NB4 (cell line): ENCODE measurements around the gene TUBB2B.

ENCODE experiments used
- DNase-seq: peaks from one replicate; pipeline ENCODE4 v3.0.0; 2010; ENCODE audit warnings: low read depth
- H3K4me3 ChIP-seq: one replicate; pipeline ENCODE4 v1.5.1; 2011; ENCODE audit warnings: mild to moderate bottlenecking, low read depth, low read length, moderate library complexity
- CTCF ChIP-seq: IDR thresholded peaks from one replicate; pipeline ENCODE4 v1.5.1; 2012; ENCODE audit warnings: low read depth, low read length
- MAX ChIP-seq: IDR thresholded peaks from 2 replicates; pipeline ENCODE4 v1.6.1; 2011; ENCODE audit warnings: low read depth, low read length
- MYC ChIP-seq: IDR thresholded peaks from 2 replicates; pipeline ENCODE4 v1.6.1; 2011; ENCODE audit warnings: low read depth, low read length
- POLR2A ChIP-seq: IDR thresholded peaks from 2 replicates; pipeline ENCODE4 v1.6.1; 2011; ENCODE audit warnings: mild to moderate bottlenecking; ENCODE audit not compliant: insufficient read length; ENCODE audit errors: extremely low read depth

Gene TUBB2B

GRCh38 chr6:3220366-3220765 is 7.1 kb downstream of the TUBB2B start:
- no peak overlapping the region for H3K4me3 ChIP-seq
- no peak for TF ChIP-seq POLR2A
- TF ChIP-seq MAX, result no peak
- no peak for DNase-seq

- DNase-seq, result no peak
- no peak overlapping the region for H3K4me3 ChIP-seq
- no peak for TF ChIP-seq CTCF
- no peak for TF ChIP-seq MYC
- no peak for TF ChIP-seq POLR2A
- TF ChIP-seq MAX, result no peak
Measured at GRCh38 chr6:3218266-3218665, 9.2 kb downstream of the TUBB2B start.

- no peak for TF ChIP-seq POLR2A
- TF ChIP-seq CTCF, result no peak
- TF ChIP-seq MAX, result no peak
- TF ChIP-seq MYC, result no peak
Measured at GRCh38 chr6:3217286-3217685, 10.2 kb downstream of the TUBB2B start.

GRCh38 chr6:3214898-3215297 is 12.6 kb downstream of the TUBB2B start:
- no peak overlapping the region for H3K4me3 ChIP-seq
- DNase-seq, result no peak
- no peak for TF ChIP-seq CTCF
- TF ChIP-seq MAX, result no peak
- TF ChIP-seq POLR2A, result no peak
- TF ChIP-seq MYC, result no peak

More at GRCh38 chr6:3217286-3217685, 10.2 kb downstream of the TUBB2B start:
- no peak for DNase-seq
- H3K4me3 ChIP-seq, result no peak overlapping the region

- DNase-seq, result no peak
- no peak overlapping the region for H3K4me3 ChIP-seq
- TF ChIP-seq MAX, result no peak
- no peak for TF ChIP-seq MYC
- no peak for TF ChIP-seq CTCF
- no peak for TF ChIP-seq POLR2A
Measured at GRCh38 chr6:3213334-3213695, 14.1 kb downstream of the TUBB2B start.

GRCh38 chr6:3212261-3212660 is 15.2 kb downstream of the TUBB2B start:
- H3K4me3 ChIP-seq, result no peak overlapping the region
- no peak for DNase-seq
- no peak for TF ChIP-seq MAX
- no peak for TF ChIP-seq POLR2A
- no peak for TF ChIP-seq CTCF
- no peak for TF ChIP-seq MYC
